ENCODE results near the gene GNAT1.

Gene GNAT1

DNA sequence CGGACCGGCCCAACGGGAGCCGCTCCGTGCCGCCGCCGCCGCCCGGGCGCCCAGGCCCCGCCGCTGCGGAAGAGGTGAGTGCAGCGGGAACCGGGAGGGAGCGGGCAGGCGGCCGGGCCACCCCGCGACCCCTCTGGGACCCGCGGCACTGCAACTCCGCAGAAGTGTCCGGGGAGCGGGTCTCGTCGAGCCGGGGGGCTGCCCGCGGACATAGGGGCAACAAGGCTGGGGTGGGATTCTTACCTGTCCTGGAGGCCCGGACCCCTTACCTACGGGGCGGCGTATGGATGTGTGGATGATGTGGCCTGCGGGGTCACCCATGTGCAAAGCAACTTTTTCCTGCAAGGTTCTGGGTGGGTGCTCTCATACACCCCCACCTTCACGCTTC is 35.9 kb upstream of the GNAT1 start:
- Mint-ChIP-seq H3K36me3 (ENCODE audit: low read depth) (peaks cover 14% of the 10 kb centered on the region), H3K9me3 (no peaks in the 10 kb centered on the region), H3K4me3 (peak overlapping the region; percentile 94), H3K27ac (peak overlapping the region; percentile 70), H3K27me3 (ENCODE audit: low read depth, poor library complexity) (peaks cover 10% of the 10 kb centered on the region), H3K4me1 (peaks cover 82% of the 10 kb centered on the region)
- TF ChIP-seq, protein P1, sequence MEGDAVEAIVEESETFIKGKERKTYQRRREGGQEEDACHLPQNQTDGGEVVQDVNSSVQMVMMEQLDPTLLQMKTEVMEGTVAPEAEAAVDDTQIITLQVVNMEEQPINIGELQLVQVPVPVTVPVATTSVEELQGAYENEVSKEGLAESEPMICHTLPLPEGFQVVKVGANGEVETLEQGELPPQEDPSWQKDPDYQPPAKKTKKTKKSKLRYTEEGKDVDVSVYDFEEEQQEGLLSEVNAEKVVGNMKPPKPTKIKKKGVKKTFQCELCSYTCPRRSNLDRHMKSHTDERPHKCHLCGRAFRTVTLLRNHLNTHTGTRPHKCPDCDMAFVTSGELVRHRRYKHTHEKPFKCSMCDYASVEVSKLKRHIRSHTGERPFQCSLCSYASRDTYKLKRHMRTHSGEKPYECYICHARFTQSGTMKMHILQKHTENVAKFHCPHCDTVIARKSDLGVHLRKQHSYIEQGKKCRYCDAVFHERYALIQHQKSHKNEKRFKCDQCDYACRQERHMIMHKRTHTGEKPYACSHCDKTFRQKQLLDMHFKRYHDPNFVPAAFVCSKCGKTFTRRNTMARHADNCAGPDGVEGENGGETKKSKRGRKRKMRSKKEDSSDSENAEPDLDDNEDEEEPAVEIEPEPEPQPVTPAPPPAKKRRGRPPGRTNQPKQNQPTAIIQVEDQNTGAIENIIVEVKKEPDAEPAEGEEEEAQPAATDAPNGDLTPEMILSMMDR (IDR thresholded peaks at IDR 0.05): no peak
- DNase-seq: no peak

DNA sequence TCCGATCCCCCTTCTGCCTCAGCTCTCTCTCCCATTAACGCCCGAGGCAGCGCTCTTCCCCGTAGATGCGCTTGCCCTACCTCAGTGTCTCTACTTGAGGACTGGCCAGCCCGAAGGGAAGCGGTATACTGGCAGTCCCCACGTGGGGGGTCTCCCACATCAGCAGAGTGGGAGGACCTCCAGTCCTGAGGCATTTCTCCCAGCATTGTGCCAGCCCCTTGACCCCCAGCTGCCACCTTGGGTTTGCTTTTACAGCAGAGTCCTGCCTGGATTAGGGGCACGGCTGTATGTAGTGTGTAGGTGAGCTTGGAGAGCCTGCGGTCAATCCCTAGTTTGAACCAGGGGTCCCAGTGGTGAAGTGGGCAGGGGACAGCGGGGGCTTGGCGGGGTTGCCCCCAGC is 35.5 kb upstream of the GNAT1 start:
- Mint-ChIP-seq H3K4me1 (peaks cover 81% of the 10 kb centered on the region), H3K27me3 (ENCODE audit: low read depth, poor library complexity) (peaks cover 10% of the 10 kb centered on the region)

DNA sequence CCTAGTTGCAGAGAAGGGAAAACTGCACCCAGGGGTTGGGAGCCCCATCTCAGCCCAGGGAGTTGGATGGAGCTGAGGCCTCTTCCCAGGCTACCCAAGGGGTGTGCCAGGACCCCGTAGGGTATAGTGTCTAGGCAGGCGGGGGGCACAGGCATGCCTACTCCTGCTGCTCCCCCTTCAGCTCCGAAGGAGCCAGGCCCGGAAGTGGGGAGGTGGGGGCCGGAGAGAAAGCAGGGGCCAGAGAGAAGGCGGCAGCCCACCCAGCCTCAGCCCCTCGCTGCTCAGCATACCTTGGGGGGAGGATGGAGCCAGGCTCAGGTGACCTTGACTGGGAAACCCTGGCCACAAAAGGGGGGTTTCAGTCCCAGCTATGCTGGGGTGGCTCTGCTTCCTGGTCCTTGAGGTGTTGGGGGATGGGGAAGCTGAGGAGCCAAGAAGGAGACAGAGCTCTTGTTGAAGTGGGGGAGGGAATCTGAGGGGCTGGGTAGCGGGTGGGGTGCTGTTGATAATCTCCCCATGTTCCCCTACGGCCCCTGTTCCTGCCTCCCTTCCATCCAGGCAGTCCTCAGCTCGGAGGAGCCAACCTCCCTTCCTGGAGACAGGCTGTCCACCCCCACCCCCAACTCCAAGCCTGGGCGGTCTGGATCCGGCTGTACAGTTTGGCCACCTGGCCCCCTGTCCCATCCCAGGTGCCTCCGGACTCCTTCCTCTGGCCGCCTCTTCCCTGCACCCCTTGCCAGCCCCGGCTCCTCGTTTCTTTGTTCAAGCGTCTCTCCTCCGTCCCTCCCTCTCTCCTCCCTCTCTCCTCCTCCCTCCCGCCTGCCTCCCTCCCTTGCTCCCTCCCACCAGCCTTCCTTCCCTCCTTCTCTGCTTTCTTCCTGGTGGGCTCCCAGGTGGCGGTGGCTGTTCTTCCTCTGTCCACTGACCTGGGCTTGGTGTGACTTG is 34.6 kb upstream of the GNAT1 start:
- Mint-ChIP-seq H3K27ac (no peak overlapping the region), H3K4me1 (peaks cover 81% of the 10 kb centered on the region), H3K9me3 (no peaks in the 10 kb centered on the region), H3K4me3 (peak overlapping the region; percentile 94), H3K27me3 (ENCODE audit: low read depth, poor library complexity) (peaks cover 10% of the 10 kb centered on the region), H3K36me3 (ENCODE audit: low read depth) (peaks cover 23% of the 10 kb centered on the region)
- DNase-seq: no peak
- TF ChIP-seq, protein P1 (IDR thresholded peaks at IDR 0.05): no peak

More for the DNA sequence above, 35.5 kb upstream of the GNAT1 start:
- TF ChIP-seq, protein P1 (IDR thresholded peaks at IDR 0.05): no peak
- Mint-ChIP-seq H3K27ac (peak overlapping the region; percentile 70), H3K36me3 (ENCODE audit: low read depth) (peaks cover 14% of the 10 kb centered on the region), H3K9me3 (no peaks in the 10 kb centered on the region), H3K4me3 (peak overlapping the region; percentile 94)
- peak; percentile 37 for DNase-seq

DNA sequence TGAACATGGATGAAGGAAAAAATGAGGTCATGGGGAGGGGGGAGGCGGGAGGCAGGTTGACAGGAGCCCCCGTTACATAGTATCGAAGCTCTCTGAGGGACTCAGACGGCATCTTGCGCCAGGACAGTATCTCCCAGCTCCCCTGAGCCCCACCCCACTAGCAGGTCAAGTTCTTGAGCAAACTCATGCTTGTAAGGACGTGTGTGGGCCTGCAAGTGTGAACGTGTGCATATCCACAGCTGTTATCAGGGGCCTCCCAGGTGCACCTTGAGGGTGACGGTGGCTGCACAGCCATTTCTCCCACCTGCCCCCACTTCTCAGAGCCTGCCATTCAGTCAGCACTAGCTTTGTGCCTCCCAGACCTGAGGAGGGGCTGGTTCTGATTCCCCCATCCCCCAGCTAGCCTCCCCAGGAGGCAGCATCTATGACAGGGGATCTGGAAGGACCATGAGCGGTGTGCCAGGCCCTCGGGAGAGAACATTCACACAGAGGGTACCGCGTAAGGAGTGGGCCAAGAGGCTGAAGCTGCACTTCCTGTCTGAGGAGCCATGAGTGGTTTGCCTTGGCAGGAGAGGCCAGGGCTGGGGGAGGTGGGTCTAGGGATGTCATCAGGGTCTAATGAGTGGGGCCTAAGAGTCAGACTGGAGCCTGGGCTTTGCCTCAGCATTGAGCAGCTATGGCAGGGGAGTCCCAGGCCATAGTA is 33.4 kb upstream of the GNAT1 start:
- Mint-ChIP-seq H3K4me3 (peak overlapping the region; percentile 94), H3K9me3 (no peaks in the 10 kb centered on the region), H3K27me3 (ENCODE audit: low read depth, poor library complexity) (peaks cover 10% of the 10 kb centered on the region), H3K27ac (peak overlapping the region; percentile 85), H3K4me1 (peaks cover 81% of the 10 kb centered on the region), H3K36me3 (ENCODE audit: low read depth) (peaks cover 29% of the 10 kb centered on the region)
- no peak for DNase-seq
- TF ChIP-seq, protein P1 (IDR thresholded peaks at IDR 0.05): no peak

DNA sequence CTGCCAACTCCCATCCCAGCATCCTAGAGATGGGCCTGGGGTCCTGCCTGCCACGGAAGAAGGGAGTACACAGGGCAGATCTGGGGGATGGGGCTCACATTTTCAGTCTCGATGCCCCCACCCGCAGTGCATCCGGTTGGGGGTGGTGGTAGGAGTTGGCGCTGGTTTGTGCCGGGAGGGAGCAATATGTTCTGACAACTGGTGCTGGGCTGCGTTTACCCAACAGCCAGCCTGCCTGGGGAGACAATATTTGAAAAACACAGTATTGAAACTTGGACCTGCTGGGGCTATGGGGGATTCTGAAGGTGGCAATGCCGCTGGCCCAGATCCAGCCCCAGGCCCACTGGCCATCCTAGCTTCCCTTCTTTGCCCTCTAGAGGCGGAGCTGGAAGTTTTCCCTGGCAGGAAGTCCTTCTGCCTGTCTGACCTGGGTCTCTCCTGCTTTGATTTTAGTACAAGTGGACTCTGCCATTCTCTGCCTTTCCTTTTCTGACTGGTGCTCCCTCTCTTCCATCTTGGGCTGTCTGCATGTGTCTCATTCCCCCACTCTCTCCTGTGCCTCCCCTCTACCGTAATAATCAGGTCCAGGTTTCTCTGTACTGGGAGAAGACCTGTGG is 32.8 kb upstream of the GNAT1 start:
- peaks cover 81% of the 10 kb centered on the region for H3K4me1 Mint-ChIP-seq
- TF ChIP-seq, protein P1 (IDR thresholded peaks at IDR 0.05): no peak
- H3K4me3 Mint-ChIP-seq: peak overlapping the region; percentile 94
- H3K9me3 Mint-ChIP-seq: no peaks in the 10 kb centered on the region
- H3K27me3 Mint-ChIP-seq (ENCODE audit: low read depth, poor library complexity): peaks cover 4% of the 10 kb centered on the region
- no peak for DNase-seq
- H3K27ac Mint-ChIP-seq: peak overlapping the region; percentile 85
- peaks cover 34% of the 10 kb centered on the region for H3K36me3 Mint-ChIP-seq (ENCODE audit: low read depth)
